BLaER1 (cell line): ENCODE measurements around the gene AGXT.

Experiments
- H3K27ac ChIP-seq: shearing (Covaris generic); formaldehyde crosslinking; 2 replicates; pipeline ENCODE4 v1.8.1; 2022
- H3K27me3 ChIP-seq: shearing (Covaris generic); formaldehyde crosslinking; 2 replicates; pipeline ENCODE4 v1.8.1; 2022
- H3K36me3 ChIP-seq: shearing (Covaris generic); formaldehyde crosslinking; 2 replicates; pipeline ENCODE4 v1.8.1; 2022
- H3K4me1 ChIP-seq: shearing (Covaris generic); formaldehyde crosslinking; 2 replicates; pipeline ENCODE4 v1.8.1; 2022
- H3K4me2 ChIP-seq: shearing (Covaris generic); formaldehyde crosslinking; 2 replicates; pipeline ENCODE4 v1.8.1; 2022
- H3K4me3 ChIP-seq: shearing (Covaris generic); formaldehyde crosslinking; 2 replicates; pipeline ENCODE4 v1.8.1; 2022
- H3K9ac ChIP-seq: shearing (Covaris generic); formaldehyde crosslinking; 2 replicates; pipeline ENCODE4 v1.8.1; 2022
- H3K9me3 ChIP-seq: shearing (Covaris generic); formaldehyde crosslinking; 2 replicates; pipeline ENCODE4 v1.8.1; 2022
- H4K20me1 ChIP-seq: shearing (Covaris generic); formaldehyde crosslinking; 2 replicates; pipeline ENCODE4 v1.8.1; 2022
- Cebpa-rat ChIP-seq: shearing (Covaris generic); IDR thresholded peaks from 2 replicates; pipeline ENCODE4 v1.8.1; 2022

Gene AGXT

GRCh38 chr2:240874715-240875227 lies 6.1 kb downstream of the AGXT start:
- no peak overlapping the region for H3K27ac ChIP-seq
- TF ChIP-seq Cebpa-rat, result no peak
- no peaks in the 10 kb centered on the region for H3K36me3 ChIP-seq
- H4K20me1 ChIP-seq, result no peaks in the 10 kb centered on the region
- no peaks in the 10 kb centered on the region for H3K27me3 ChIP-seq
- H3K4me3 ChIP-seq, result no peak overlapping the region
- H3K4me1 ChIP-seq, result peaks cover 33% of the 10 kb centered on the region
- no peak overlapping the region for H3K9ac ChIP-seq
- no peak overlapping the region for H3K4me2 ChIP-seq
- no peaks in the 10 kb centered on the region for H3K9me3 ChIP-seq

GRCh38 chr2:240875228-240876034 lies 6.8 kb downstream of the AGXT start:
- TF ChIP-seq Cebpa-rat, result no peak
- Histone ChIP-seq H3K9ac (no peak overlapping the region), H3K36me3 (no peaks in the 10 kb centered on the region), H3K9me3 (no peaks in the 10 kb centered on the region), H3K4me3 (no peak overlapping the region), H3K4me2 (no peak overlapping the region), H3K27me3 (no peaks in the 10 kb centered on the region), H3K4me1 (peaks cover 33% of the 10 kb centered on the region), H4K20me1 (no peaks in the 10 kb centered on the region), H3K27ac (no peak overlapping the region)

- Histone ChIP-seq H3K36me3 (no peaks in the 10 kb centered on the region), H3K4me3 (no peak overlapping the region), H3K27me3 (no peaks in the 10 kb centered on the region), H3K9me3 (no peaks in the 10 kb centered on the region), H3K4me2 (peak overlapping the region; percentile 70), H3K4me1 (peaks cover 33% of the 10 kb centered on the region), H3K9ac (no peak overlapping the region), H4K20me1 (no peaks in the 10 kb centered on the region), H3K27ac (0 out of 2 replicates have a peak overlapping the region, but pooled peaks have one; percentile 38)
- TF ChIP-seq Cebpa-rat, result no peak
Measured at GRCh38 chr2:240876035-240876474, 7.4 kb downstream of the AGXT start.

- H3K4me2 ChIP-seq, result peak overlapping the region; percentile 70
- no peaks in the 10 kb centered on the region for H3K27me3 ChIP-seq
- no peak for TF ChIP-seq Cebpa-rat
- no peaks in the 10 kb centered on the region for H3K36me3 ChIP-seq
- H3K9me3 ChIP-seq, result no peaks in the 10 kb centered on the region
- peak overlapping the region; percentile 41; the same call in 1 of the 2 replicates for H3K27ac ChIP-seq
- no peak overlapping the region for H3K4me3 ChIP-seq
- no peak overlapping the region for H3K9ac ChIP-seq
- H4K20me1 ChIP-seq, result no peaks in the 10 kb centered on the region
- H3K4me1 ChIP-seq, result peaks cover 38% of the 10 kb centered on the region
Measured at GRCh38 chr2:240876475-240877251, 8.0 kb downstream of the AGXT start.

- Histone ChIP-seq H3K4me3 (no peak overlapping the region), H3K27me3 (no peaks in the 10 kb centered on the region), H4K20me1 (no peaks in the 10 kb centered on the region), H3K9ac (no peak overlapping the region), H3K9me3 (no peaks in the 10 kb centered on the region), H3K36me3 (no peaks in the 10 kb centered on the region), H3K27ac (peak overlapping the region; percentile 41; the same call in 1 of the 2 replicates), H3K4me2 (peak overlapping the region; percentile 70), H3K4me1 (peaks cover 41% of the 10 kb centered on the region)
- TF ChIP-seq Cebpa-rat, result no peak
Measured at GRCh38 chr2:240877460-240878340, 9.1 kb downstream of the AGXT start.

GRCh38 chr2:240878341-240878936 lies 9.8 kb downstream of the AGXT start:
- TF ChIP-seq Cebpa-rat, result no peak
- Histone ChIP-seq H3K27ac (no peak overlapping the region), H3K4me2 (no peak overlapping the region), H3K9ac (no peak overlapping the region), H3K27me3 (no peaks in the 10 kb centered on the region), H3K9me3 (no peaks in the 10 kb centered on the region), H4K20me1 (no peaks in the 10 kb centered on the region), H3K4me1 (peaks cover 40% of the 10 kb centered on the region), H3K4me3 (no peak overlapping the region), H3K36me3 (no peaks in the 10 kb centered on the region)

GRCh38 chr2:240879105-240879504 lies 10.5 kb downstream of the AGXT start:
- H4K20me1 ChIP-seq, result no peaks in the 10 kb centered on the region
- H3K36me3 ChIP-seq, result no peaks in the 10 kb centered on the region
- no peak overlapping the region for H3K27ac ChIP-seq
- H3K9me3 ChIP-seq, result no peaks in the 10 kb centered on the region
- no peak overlapping the region for H3K4me2 ChIP-seq
- peaks cover 33% of the 10 kb centered on the region for H3K4me1 ChIP-seq
- no peaks in the 10 kb centered on the region for H3K27me3 ChIP-seq
- no peak overlapping the region for H3K9ac ChIP-seq
- H3K4me3 ChIP-seq, result no peak overlapping the region
- TF ChIP-seq Cebpa-rat, result no peak

- H3K9ac ChIP-seq, result no peak overlapping the region
- H3K4me2 ChIP-seq, result no peak overlapping the region
- TF ChIP-seq Cebpa-rat, result no peak
- H3K9me3 ChIP-seq, result no peaks in the 10 kb centered on the region
- H3K4me3 ChIP-seq, result no peak overlapping the region
- no peak overlapping the region for H3K27ac ChIP-seq
- no peaks in the 10 kb centered on the region for H3K36me3 ChIP-seq
- peaks cover 33% of the 10 kb centered on the region for H3K4me1 ChIP-seq
- no peaks in the 10 kb centered on the region for H4K20me1 ChIP-seq
- no peaks in the 10 kb centered on the region for H3K27me3 ChIP-seq
Measured at GRCh38 chr2:240881913-240882312, 13.3 kb downstream of the AGXT start.

- Histone ChIP-seq H3K9me3 (no peaks in the 10 kb centered on the region), H3K9ac (no peak overlapping the region), H3K4me2 (no peak overlapping the region), H3K27me3 (no peaks in the 10 kb centered on the region), H4K20me1 (no peaks in the 10 kb centered on the region), H3K27ac (no peak overlapping the region), H3K4me1 (peaks cover 41% of the 10 kb centered on the region), H3K4me3 (no peak overlapping the region), H3K36me3 (no peaks in the 10 kb centered on the region)
- TF ChIP-seq Cebpa-rat, result no peak
Measured at GRCh38 chr2:240884221-240884620, 15.6 kb downstream of the AGXT start.
